WTC11 (cell line): ENCODE results near the gene KCNE4. TPM values are rescaled to one million over a fixed set of nuclear protein-coding genes. Genes with fewer than 3 reads are reported as not detected.

Source experiments
- ATAC-seq: fragments of 200-7000 bp; cut with Tn5 transposase; 2 replicates; pipeline ENCODE4 v1.10.0; 2021; ENCODE audit warnings: mild to moderate bottlenecking, moderate library complexity
- CTCF ChIA-PET: fragments of 300-600 bp; sonication (Branson Sonifier 250); formaldehyde crosslinking; loops from one replicate; lab custom pipeline; 2021; ENCODE audit warnings: antibody characterized with exemption; lab: Charles Lee
- POLR2A ChIA-PET: fragments of 350-600 bp; sonication (Branson Sonifier 250); formaldehyde crosslinking; loops from one replicate; lab custom pipeline; 2021; ENCODE audit warnings: antibody characterized with exemption; lab: Charles Lee
- DNase-seq: peaks from one replicate; pipeline ENCODE4 v3.0.0; 2021; ENCODE audit warnings: low spot score
- H3K27ac Mint-ChIP-seq: 2 replicates; pipeline ENCODE4 v1.8.0; 2021; ENCODE audit warnings: mixed read lengths
- H3K27me3 Mint-ChIP-seq: 2 replicates; pipeline ENCODE4 v1.8.0; 2021; ENCODE audit warnings: low read depth, mild to moderate bottlenecking, moderate library complexity, mixed read lengths
- H3K36me3 Mint-ChIP-seq: 2 replicates; pipeline ENCODE4 v1.8.0; 2021; ENCODE audit warnings: mixed read lengths
- H3K4me1 Mint-ChIP-seq: 2 replicates; pipeline ENCODE4 v1.8.0; 2022; ENCODE audit warnings: mixed read lengths
- H3K4me3 Mint-ChIP-seq: 2 replicates; pipeline ENCODE4 v1.8.0; 2021; ENCODE audit warnings: mild to moderate bottlenecking, moderate library complexity, mixed read lengths
- H3K9me3 Mint-ChIP-seq: 2 replicates; pipeline ENCODE4 v1.8.0; 2021; ENCODE audit warnings: mixed read lengths
- CBFB ChIP-seq: sonication (generic); formaldehyde crosslinking; IDR thresholded peaks from 2 replicates; pipeline ENCODE4 v1.8.1; 2022; ENCODE audit warnings: mild to moderate bottlenecking, low read depth, missing genetic modification reagents
- E2F1 ChIP-seq: sonication (generic); formaldehyde crosslinking; IDR thresholded peaks from 2 replicates; pipeline ENCODE4 v1.8.0; 2022; ENCODE audit warnings: mild to moderate bottlenecking, missing genetic modification reagents
- E2F5 ChIP-seq: sonication (generic); formaldehyde crosslinking; IDR thresholded peaks from 2 replicates; pipeline ENCODE4 v1.8.1; 2022; ENCODE audit warnings: mild to moderate bottlenecking, moderate library complexity, missing genetic modification reagents
- EMX1 ChIP-seq: fragments of 250-450 bp; sonication (Bioruptor Pico); IDR thresholded peaks from 2 replicates; pipeline ENCODE4 v1.8.0; 2021; ENCODE audit warnings: mild to moderate bottlenecking
- ESRRA ChIP-seq: sonication (generic); formaldehyde crosslinking; IDR thresholded peaks from 2 replicates; pipeline ENCODE4 v1.8.1; 2022; ENCODE audit warnings: mild to moderate bottlenecking, missing genetic modification reagents, borderline replicate concordance
- MXD4 ChIP-seq: fragments of 250-450 bp; sonication (Bioruptor Pico); IDR thresholded peaks from 2 replicates; pipeline ENCODE4 v1.8.0; 2021; ENCODE audit warnings: mild to moderate bottlenecking, moderate library complexity, borderline replicate concordance
- NFATC4 ChIP-seq: fragments of 250-450 bp; sonication (Bioruptor Pico); IDR thresholded peaks from 2 replicates; pipeline ENCODE4 v1.9.0; 2021; ENCODE audit warnings: mild to moderate bottlenecking
- NFE2L1 ChIP-seq: sonication (generic); formaldehyde crosslinking; IDR thresholded peaks from 2 replicates; pipeline ENCODE4 v1.8.1; 2023; ENCODE audit warnings: missing genetic modification reagents
- OVOL2 ChIP-seq: fragments of 250-450 bp; sonication (Bioruptor Pico); IDR thresholded peaks from 2 replicates; pipeline ENCODE4 v1.9.0; 2021; ENCODE audit warnings: mild to moderate bottlenecking, borderline replicate concordance
- RELA ChIP-seq: sonication (generic); formaldehyde crosslinking; IDR thresholded peaks from 2 replicates; pipeline ENCODE4 v1.8.1; 2022; ENCODE audit warnings: missing genetic modification reagents, mild to moderate bottlenecking, borderline replicate concordance
- RORB ChIP-seq: fragments of 250-450 bp; sonication (Bioruptor Pico); IDR thresholded peaks from 2 replicates; pipeline ENCODE4 v1.9.0; 2021; ENCODE audit warnings: mild to moderate bottlenecking
- SMAD4 ChIP-seq: sonication (generic); formaldehyde crosslinking; IDR thresholded peaks from 2 replicates; pipeline ENCODE4 v1.8.0; 2022; ENCODE audit warnings: mild to moderate bottlenecking, missing genetic modification reagents
- TEAD4 ChIP-seq: sonication (generic); formaldehyde crosslinking; IDR thresholded peaks from 2 replicates; pipeline ENCODE4 v1.8.0; 2022; ENCODE audit warnings: mild to moderate bottlenecking, missing genetic modification reagents
- TP53 ChIP-seq: sonication (generic); formaldehyde crosslinking; IDR thresholded peaks from 2 replicates; pipeline ENCODE4 v1.8.1; 2023; ENCODE audit warnings: mild to moderate bottlenecking, missing genetic modification reagents
- USF1 ChIP-seq: sonication (generic); formaldehyde crosslinking; IDR thresholded peaks from 2 replicates; pipeline ENCODE4 v1.8.0; 2022; ENCODE audit warnings: mild to moderate bottlenecking, missing genetic modification reagents
- ZBTB21 ChIP-seq: sonication (generic); formaldehyde crosslinking; IDR thresholded peaks from 2 replicates; pipeline ENCODE4 v1.8.1; 2023; ENCODE audit warnings: mild to moderate bottlenecking, missing genetic modification reagents, borderline replicate concordance
- ZNF317 ChIP-seq: sonication (generic); formaldehyde crosslinking; IDR thresholded peaks from 2 replicates; pipeline ENCODE4 v1.8.1; 2023; ENCODE audit warnings: low read depth, mild to moderate bottlenecking, moderate library complexity, missing genetic modification reagents, borderline replicate concordance
- ZNF416 ChIP-seq: fragments of 250-450 bp; sonication (Bioruptor Pico); IDR thresholded peaks from 2 replicates; pipeline ENCODE4 v1.9.0; 2021; ENCODE audit warnings: mild to moderate bottlenecking, inconsistent platforms
- total RNA-seq: library from RNA; stranded (reverse); gene quantifications from 3 replicates; pipeline ENCODE4 v1.2.3, GENCODE V29; 2021
- TF ChIP-seq, protein P1 (sequence below): sonication (generic); formaldehyde crosslinking; IDR thresholded peaks from 2 replicates; pipeline ENCODE4 v1.8.0; 2023; ENCODE audit warnings: mild to moderate bottlenecking, missing genetic modification reagents
- TF ChIP-seq, protein P2 (sequence below): fragments of 250-450 bp; sonication (Bioruptor Pico); conservative IDR thresholded peaks from 2 replicates; pipeline ENCODE4 v1.9.0; 2021; ENCODE audit warnings: mild to moderate bottlenecking
- TF ChIP-seq, protein P3 (sequence below): sonication (generic); formaldehyde crosslinking; conservative IDR thresholded peaks from 2 replicates; pipeline ENCODE4 v1.8.1; 2022; ENCODE audit warnings: mild to moderate bottlenecking, missing genetic modification reagents
- TF ChIP-seq, protein P4 (sequence below): sonication (generic); formaldehyde crosslinking; IDR thresholded peaks from 2 replicates; pipeline ENCODE4 v1.8.1; 2022; ENCODE audit warnings: low read depth, missing genetic modification reagents, borderline replicate concordance

KCNE4 gene
- total RNA-seq, 1 experiment from 2014 or later, result 0.04 TPM

GRCh38 chr2:223026357-223027110 lies 25.5 kb upstream of the KCNE4 start:
- Mint-ChIP-seq H3K27me3 (peaks cover 9% of the 10 kb centered on the region), H3K4me1 (peaks cover 31% of the 10 kb centered on the region), H3K36me3 (peaks cover 3% of the 10 kb centered on the region), H3K27ac (no peak overlapping the region), H3K4me3 (no peak overlapping the region), H3K9me3 (peaks cover 26% of the 10 kb centered on the region)
- DNase-seq (no peak), ATAC-seq (no peak; the same call in 1 of the 2 replicates)
- CTCF ChIA-PET, result interaction anchor here (1.1 to 1.5 kb wide), 2 partner anchors 55 to 336 kb away, joined by 3 to 5 read pairs; no protein-coding TSS in a partner anchor
- TF ChIP-seq, protein P1, sequence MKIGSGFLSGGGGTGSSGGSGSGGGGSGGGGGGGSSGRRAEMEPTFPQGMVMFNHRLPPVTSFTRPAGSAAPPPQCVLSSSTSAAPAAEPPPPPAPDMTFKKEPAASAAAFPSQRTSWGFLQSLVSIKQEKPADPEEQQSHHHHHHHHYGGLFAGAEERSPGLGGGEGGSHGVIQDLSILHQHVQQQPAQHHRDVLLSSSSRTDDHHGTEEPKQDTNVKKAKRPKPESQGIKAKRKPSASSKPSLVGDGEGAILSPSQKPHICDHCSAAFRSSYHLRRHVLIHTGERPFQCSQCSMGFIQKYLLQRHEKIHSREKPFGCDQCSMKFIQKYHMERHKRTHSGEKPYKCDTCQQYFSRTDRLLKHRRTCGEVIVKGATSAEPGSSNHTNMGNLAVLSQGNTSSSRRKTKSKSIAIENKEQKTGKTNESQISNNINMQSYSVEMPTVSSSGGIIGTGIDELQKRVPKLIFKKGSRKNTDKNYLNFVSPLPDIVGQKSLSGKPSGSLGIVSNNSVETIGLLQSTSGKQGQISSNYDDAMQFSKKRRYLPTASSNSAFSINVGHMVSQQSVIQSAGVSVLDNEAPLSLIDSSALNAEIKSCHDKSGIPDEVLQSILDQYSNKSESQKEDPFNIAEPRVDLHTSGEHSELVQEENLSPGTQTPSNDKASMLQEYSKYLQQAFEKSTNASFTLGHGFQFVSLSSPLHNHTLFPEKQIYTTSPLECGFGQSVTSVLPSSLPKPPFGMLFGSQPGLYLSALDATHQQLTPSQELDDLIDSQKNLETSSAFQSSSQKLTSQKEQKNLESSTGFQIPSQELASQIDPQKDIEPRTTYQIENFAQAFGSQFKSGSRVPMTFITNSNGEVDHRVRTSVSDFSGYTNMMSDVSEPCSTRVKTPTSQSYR, result no peak
- TF ChIP-seq ZNF317 (CRISPR knock-in tag) (no peak), RORB (CRISPR knock-in tag) (no peak), RELA (CRISPR knock-in tag) (no peak), USF1 (CRISPR knock-in tag) (no peak), TEAD4 (CRISPR knock-in tag) (no peak), E2F1 (CRISPR knock-in tag) (no peak), E2F5 (no peak)
- TF ChIP-seq, protein P2, sequence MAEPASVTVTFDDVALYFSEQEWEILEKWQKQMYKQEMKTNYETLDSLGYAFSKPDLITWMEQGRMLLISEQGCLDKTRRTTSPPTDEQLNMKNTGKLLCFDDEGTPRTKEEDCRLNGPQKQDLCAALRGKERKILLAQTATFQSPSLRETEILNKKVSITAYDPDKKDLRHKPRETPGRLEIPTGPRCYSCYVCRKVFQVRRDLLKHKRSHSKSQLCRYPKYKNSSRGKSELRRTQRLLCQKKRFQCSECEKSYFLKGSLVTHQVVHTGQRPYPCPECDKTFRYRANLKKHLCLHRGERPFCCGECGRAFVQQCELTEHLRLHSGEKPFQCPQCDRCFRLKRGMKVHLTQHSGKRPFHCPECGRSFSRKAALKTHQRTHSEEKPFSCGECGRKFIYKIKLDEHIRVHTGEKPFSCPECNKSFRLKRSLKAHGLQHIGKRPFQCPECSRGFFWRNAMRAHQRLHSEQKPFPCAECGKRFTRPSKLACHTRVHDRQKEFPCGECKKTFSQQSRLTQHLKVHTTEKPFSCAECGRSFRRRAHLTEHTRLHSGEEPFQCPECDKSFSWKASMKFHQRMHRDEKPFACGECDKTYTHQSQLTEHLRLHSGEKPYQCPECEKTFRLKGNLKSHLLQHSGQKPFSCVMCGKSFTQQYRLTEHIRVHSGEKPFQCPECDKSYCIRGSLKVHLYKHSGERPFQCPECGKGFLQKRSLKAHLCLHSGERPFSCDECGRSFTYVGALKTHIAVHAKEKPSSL (CRISPR knock-in tag), result no peak
- POLR2A ChIA-PET, result no interaction called here

DNA sequence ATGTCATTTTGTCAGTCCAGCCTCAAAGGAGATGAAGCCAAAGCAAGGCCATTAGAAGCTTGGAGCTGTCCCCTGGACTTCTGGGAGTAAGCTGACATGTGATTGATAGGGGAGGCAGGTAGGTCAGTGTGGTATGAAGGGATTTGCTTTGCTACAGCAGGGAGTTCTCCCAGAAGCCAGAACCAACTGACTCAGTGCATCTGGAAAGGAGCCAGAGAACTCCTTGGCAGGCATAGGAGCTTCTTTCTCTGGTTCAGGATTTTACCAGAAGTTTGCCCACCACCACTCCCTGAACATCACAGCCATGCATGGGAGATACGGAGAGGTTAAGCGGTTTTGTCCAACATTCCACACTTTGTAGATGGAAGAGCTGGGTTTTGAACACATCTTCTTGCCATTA lies 24.5 kb upstream of the KCNE4 start:
- ChIA-PET POLR2A (no interaction called here), CTCF (interaction anchor here (1.5 kb wide), 1 partner anchor 55 kb away, joined by 5 read pairs; no protein-coding TSS in a partner anchor)
- Mint-ChIP-seq H3K4me3 (no peak overlapping the region), H3K4me1 (peaks cover 27% of the 10 kb centered on the region), H3K27me3 (peaks cover 18% of the 10 kb centered on the region), H3K36me3 (peaks cover 13% of the 10 kb centered on the region), H3K9me3 (peaks cover 35% of the 10 kb centered on the region), H3K27ac (no peak overlapping the region)
- ATAC-seq, result no peak
- DNase-seq, result no peak
- no peak for TF ChIP-seq E2F1 (CRISPR knock-in tag)
- no peak for TF ChIP-seq USF1 (CRISPR knock-in tag)
- no peak for TF ChIP-seq ZBTB21
- TF ChIP-seq, protein P3, sequence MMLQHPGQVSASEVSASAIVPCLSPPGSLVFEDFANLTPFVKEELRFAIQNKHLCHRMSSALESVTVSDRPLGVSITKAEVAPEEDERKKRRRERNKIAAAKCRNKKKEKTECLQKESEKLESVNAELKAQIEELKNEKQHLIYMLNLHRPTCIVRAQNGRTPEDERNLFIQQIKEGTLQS (CRISPR knock-in tag), result no peak
- no peak for TF ChIP-seq ESRRA (CRISPR knock-in tag)
- no peak for TF ChIP-seq ZNF416 (CRISPR knock-in tag)
- no peak for TF ChIP-seq EMX1 (CRISPR knock-in tag)
- TF ChIP-seq TP53 (CRISPR knock-in tag), result no peak
- no peak for TF ChIP-seq OVOL2 (CRISPR knock-in tag)
- TF ChIP-seq, protein P4, sequence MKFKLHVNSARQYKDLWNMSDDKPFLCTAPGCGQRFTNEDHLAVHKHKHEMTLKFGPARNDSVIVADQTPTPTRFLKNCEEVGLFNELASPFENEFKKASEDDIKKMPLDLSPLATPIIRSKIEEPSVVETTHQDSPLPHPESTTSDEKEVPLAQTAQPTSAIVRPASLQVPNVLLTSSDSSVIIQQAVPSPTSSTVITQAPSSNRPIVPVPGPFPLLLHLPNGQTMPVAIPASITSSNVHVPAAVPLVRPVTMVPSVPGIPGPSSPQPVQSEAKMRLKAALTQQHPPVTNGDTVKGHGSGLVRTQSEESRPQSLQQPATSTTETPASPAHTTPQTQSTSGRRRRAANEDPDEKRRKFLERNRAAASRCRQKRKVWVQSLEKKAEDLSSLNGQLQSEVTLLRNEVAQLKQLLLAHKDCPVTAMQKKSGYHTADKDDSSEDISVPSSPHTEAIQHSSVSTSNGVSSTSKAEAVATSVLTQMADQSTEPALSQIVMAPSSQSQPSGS (CRISPR knock-in tag), result no peak
- TF ChIP-seq SMAD4 (CRISPR knock-in tag), result no peak
- TF ChIP-seq CBFB (CRISPR knock-in tag), result no peak
- TF ChIP-seq NFE2L1, result no peak
- TF ChIP-seq MXD4 (CRISPR knock-in tag), result no peak
- TF ChIP-seq NFATC4 (CRISPR knock-in tag), result no peak
